ENCODE data around the gene PPP1R13B. TPM values are rescaled to one million over a fixed set of nuclear protein-coding genes. Genes with fewer than 3 reads are reported as not detected.
"Not testable (repeated sequence)": the region's sequence is repeated elsewhere in the genome, so short reads cannot be mapped to it uniquely, and the experiment has no call there.

PPP1R13B gene
- polyA plus RNA-seq, 2 of the 4 experiments (the other 2 are of a cell fraction), result 2.2 to 2.7 TPM

- Histone ChIP-seq H3K9me3 (no peaks in the 10 kb centered on the region), H3K27ac (no peak overlapping the region), H3K4me3 (no peak overlapping the region), H3K4me2 (no peak overlapping the region), H3K4me1 (peaks cover 10% of the 10 kb centered on the region; the same call in 2 of the 3 replicates)
- POLR2A ChIA-PET, result no interaction called here
- ATAC-seq, result no peak
- DNase-seq (ENCODE audit: low read depth in 1 of 2, low spot score in 1 of 2), result no peak
- WGBS (ENCODE audit: missing lambda C conversion rate), result 91% methylated on average over 5 of the region's 5 CpGs
- TF ChIP-seq NR3C1 (IDR thresholded peaks at IDR 0.05) (no peak), ZNF302 (CRISPR knock-in tag; IDR thresholded peaks at IDR 0.05) (no peak), JUN (IDR thresholded peaks at IDR 0.05) (no peak), KDM5A (IDR thresholded peaks at IDR 0.05) (no peak), EHMT2 (IDR thresholded peaks at IDR 0.05; ENCODE audit: low read depth) (no peak), NPAS2 (CRISPR knock-in tag; IDR thresholded peaks at IDR 0.05; ENCODE audit: borderline replicate concordance) (no peak), RCOR1 (IDR thresholded peaks at IDR 0.05; ENCODE audit: low read depth, low read length) (no peak), KDM1A (IDR thresholded peaks at IDR 0.05; ENCODE audit: low read depth) (no peak), HDAC2 (IDR thresholded peaks at IDR 0.05) (no peak), RAD21 (conservative IDR thresholded peaks at IDR 0.05 in 1 of 2, IDR thresholded peaks at IDR 0.05 in 1 of 2) (no peak), PBX3 (IDR thresholded peaks at IDR 0.05) (no peak), RFX5 (IDR thresholded peaks at IDR 0.05) (no peak)
- TF ChIP-seq, protein P1, sequence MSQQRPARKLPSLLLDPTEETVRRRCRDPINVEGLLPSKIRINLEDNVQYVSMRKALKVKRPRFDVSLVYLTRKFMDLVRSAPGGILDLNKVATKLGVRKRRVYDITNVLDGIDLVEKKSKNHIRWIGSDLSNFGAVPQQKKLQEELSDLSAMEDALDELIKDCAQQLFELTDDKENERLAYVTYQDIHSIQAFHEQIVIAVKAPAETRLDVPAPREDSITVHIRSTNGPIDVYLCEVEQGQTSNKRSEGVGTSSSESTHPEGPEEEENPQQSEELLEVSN (IDR thresholded peaks at IDR 0.05; ENCODE audit: borderline replicate concordance, low read depth), result no peak
- TF ChIP-seq, protein P2, sequence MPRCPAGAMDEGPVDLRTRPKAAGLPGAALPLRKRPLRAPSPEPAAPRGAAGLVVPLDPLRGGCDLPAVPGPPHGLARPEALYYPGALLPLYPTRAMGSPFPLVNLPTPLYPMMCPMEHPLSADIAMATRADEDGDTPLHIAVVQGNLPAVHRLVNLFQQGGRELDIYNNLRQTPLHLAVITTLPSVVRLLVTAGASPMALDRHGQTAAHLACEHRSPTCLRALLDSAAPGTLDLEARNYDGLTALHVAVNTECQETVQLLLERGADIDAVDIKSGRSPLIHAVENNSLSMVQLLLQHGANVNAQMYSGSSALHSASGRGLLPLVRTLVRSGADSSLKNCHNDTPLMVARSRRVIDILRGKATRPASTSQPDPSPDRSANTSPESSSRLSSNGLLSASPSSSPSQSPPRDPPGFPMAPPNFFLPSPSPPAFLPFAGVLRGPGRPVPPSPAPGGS (IDR thresholded peaks at IDR 0.05), result no peak
- no peak for FAIRE-seq
- CTCF ChIA-PET, result interaction anchor here (1.2 kb wide), 2 partner anchors 8 to 37 kb away, joined by 3 to 4 read pairs; no protein-coding TSS in a partner anchor
These were observed 2.0 kb downstream of the PPP1R13B start for GRCh38 chr14:103845327-103845726.

GRCh38 chr14:103841265-103841664 is 6.1 kb downstream of the PPP1R13B start:
- H3K4me2 ChIP-seq; ATAC-seq; H3K27ac ChIP-seq; H3K9me3 ChIP-seq; POLR2A ChIA-PET; DNase-seq (ENCODE audit: low read depth in 1 of 2, low spot score in 1 of 2); H3K4me1 ChIP-seq; H3K4me3 ChIP-seq; FAIRE-seq: not testable (repeated sequence)
- CTCF ChIA-PET, result interaction anchor here (1.0 to 2.0 kb wide), 6 partner anchors 19 to 140 kb away, joined by 3 to 5 read pairs (median 4); no protein-coding TSS in a partner anchor
- 95% methylated on average over 12 of the region's 12 CpGs for WGBS (ENCODE audit: missing lambda C conversion rate)

DNA sequence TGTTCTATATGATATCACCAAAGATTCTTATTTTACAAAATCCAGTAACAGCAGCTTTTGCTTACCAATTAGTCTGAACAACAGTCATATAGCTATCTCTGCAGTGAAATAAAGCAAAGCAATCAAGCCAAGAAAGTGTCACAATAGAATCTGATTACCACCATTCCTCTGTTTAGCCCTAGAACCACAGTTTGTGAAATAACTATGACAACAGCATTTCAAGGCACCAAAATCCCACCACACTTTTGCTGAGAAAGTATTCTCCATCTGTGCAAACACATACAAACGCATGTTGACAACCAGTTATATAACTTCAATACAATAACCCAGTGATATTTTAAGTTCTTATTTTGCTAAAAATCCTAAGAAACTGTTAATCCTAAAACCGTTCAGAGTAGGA is 7.4 kb downstream of the PPP1R13B start:
- Histone ChIP-seq H3K27ac (no peak overlapping the region), H3K4me3 (no peak overlapping the region), H3K9me3 (no peaks in the 10 kb centered on the region), H3K4me2 (no peak overlapping the region), H3K4me1 (no peaks in the 10 kb centered on the region)
- POLR2A ChIA-PET, result no interaction called here
- 75% methylated on average over 2 of the region's 2 CpGs for WGBS (ENCODE audit: missing lambda C conversion rate)
- ATAC-seq (no peak), FAIRE-seq (no peak), DNase-seq (ENCODE audit: low read depth in 1 of 2, low spot score in 1 of 2) (no peak)
- CTCF ChIA-PET, result interaction anchor here (1.4 to 3.6 kb wide), 2 partner anchors 31 to 61 kb away, joined by 4 to 11 read pairs; no protein-coding TSS in a partner anchor
- no peak for TF ChIP-seq CHD2 (IDR thresholded peaks at IDR 0.05; ENCODE audit: low read length, partially characterized antibody)
- no peak for TF ChIP-seq SMC3 (IDR thresholded peaks at IDR 0.05)
- TF ChIP-seq, protein P3, sequence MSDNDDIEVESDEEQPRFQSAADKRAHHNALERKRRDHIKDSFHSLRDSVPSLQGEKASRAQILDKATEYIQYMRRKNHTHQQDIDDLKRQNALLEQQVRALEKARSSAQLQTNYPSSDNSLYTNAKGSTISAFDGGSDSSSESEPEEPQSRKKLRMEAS (IDR thresholded peaks at IDR 0.05), result no peak
- no peak for TF ChIP-seq CBX2 (IDR thresholded peaks at IDR 0.05; ENCODE audit: borderline replicate concordance, low read depth)
- TF ChIP-seq FOSB (CRISPR knock-in tag; IDR thresholded peaks at IDR 0.05), result no peak
- TF ChIP-seq USF2 (IDR thresholded peaks at IDR 0.05), result no peak
- TF ChIP-seq ZSCAN20 (CRISPR knock-in tag; IDR thresholded peaks at IDR 0.05), result no peak
- no peak for TF ChIP-seq HEYL (CRISPR knock-in tag; IDR thresholded peaks at IDR 0.05)
- TF ChIP-seq KDM5A (IDR thresholded peaks at IDR 0.05), result no peak
- no peak for TF ChIP-seq EHMT2 (IDR thresholded peaks at IDR 0.05; ENCODE audit: low read depth)
- TF ChIP-seq CTCF (IDR thresholded peaks at IDR 0.05), result no peak

Data from A549 (cell line).